Psoas muscle (tissue), 8 donors: Measurements from ENCODE around the gene TAOK3. TPM values are rescaled to one million over a fixed set of nuclear protein-coding genes. Genes with fewer than 3 reads are reported as not detected.

Experiments
- ATAC-seq, 4 donors: fragments of 200-7000 bp; cut with Tn5 transposase; one replicate each; pipeline ENCODE4 v1.9.1; 2020; ENCODE audit warnings: moderate library complexity in 3 of 4, mild to moderate bottlenecking in 2 of 4
- DNase-seq, 2 donors: peaks; one replicate each; pipeline ENCODE4 v3.0.0-alpha.2; 2020
- H3K27ac ChIP-seq: fragments of 200-600 bp; one replicate; pipeline ENCODE4 v1.8.0; 2022
- H3K27me3 ChIP-seq, 3 donors: fragments of 200-600 bp in 1 of 3; one replicate each; pipeline versions ENCODE4 v1.6.1 to v1.8.0; 2013 to 2022; ENCODE audit warnings: low read length in 2 of 3, mild to moderate bottlenecking in 2 of 3, moderate library complexity in 1 of 3; ENCODE audit not compliant: insufficient read depth in 3 of 3
- H3K36me3 ChIP-seq, 2 donors: fragments of 200-600 bp in 1 of 2; one replicate each; pipeline versions ENCODE4 v1.6.1 to v1.8.0; 2013 to 2022; ENCODE audit warnings: low read depth in 1 of 2, mild to moderate bottlenecking in 1 of 2, moderate library complexity in 1 of 2; ENCODE audit not compliant: insufficient read depth in 1 of 2
- H3K4me1 ChIP-seq: fragments of 200-600 bp; one replicate; pipeline ENCODE4 v1.8.0; 2022
- H3K4me3 ChIP-seq: fragments of 200-600 bp; one replicate; pipeline ENCODE4 v1.8.0; 2022; ENCODE audit warnings: mild to moderate bottlenecking
- H3K9me3 ChIP-seq: fragments of 200-600 bp; one replicate; pipeline ENCODE4 v1.8.0; 2022
- WGBS, 3 donors: extraction: QIAGEN DNeasy Blood & Tissue Kit; methylation state at CpG; one replicate each; pipeline versions ENCODE4 v1.1.6 to v1.1.7; 2013; 5-methylcytosine and 5-hydroxymethylcytosine counted together
- intact Hi-C, 2 donors: fragments of 100-400 bp; cut with DNase I; formaldehyde crosslinking; loops; one replicate each; pipeline versions ENCODE4 v1.11.0 to v1.14.2; 2022
- polyA plus RNA-seq, 3 donors: library from polyadenylated mRNA; stranded (reverse); fragments of 200-250 nt; gene quantifications; one replicate each; pipeline ENCODE4 v1.2.3, GENCODE V29; 2013
- total RNA-seq, 4 donors: library from RNA; stranded (reverse); fragmentation: NEBNext Ultra II Directional in 2 of 4; extraction: Animal tissue kit (Norgen Biotek cat#: 25700) in 2 of 4; gene quantifications; one replicate each; pipeline versions ENCODE4 v1.2.1 to v1.2.4, GENCODE V29; 2021 to 2023
- TF ChIP-seq, protein P1 (sequence below): fragments of 200-600 bp; IDR thresholded peaks from one replicate; pipeline ENCODE4 v1.8.0; 2022; ENCODE audit warnings: antibody characterized with exemption
- donor health status: healthy with polysubstance abuse.
- donor health status: DM: no; HTN: no; CAD: no; lungs with moderate emphysema.
- donor health status: Bipolar disorder and iron deficiency.
- donor health status: healthy.
- donor health status: DM: yes; HTN: yes; CAD: no.
- donor health status: DM: no; HTN: no; CAD: no.
- donor health status: DM: no; HTN: no; CAD: no.
- donor health status: DM: yes; HTN: yes; CAD: no.

TAOK3 gene
- total and polyA plus RNA-seq, 7 donors, result 6.5 to 22.2 (median 18.2) TPM

DNA sequence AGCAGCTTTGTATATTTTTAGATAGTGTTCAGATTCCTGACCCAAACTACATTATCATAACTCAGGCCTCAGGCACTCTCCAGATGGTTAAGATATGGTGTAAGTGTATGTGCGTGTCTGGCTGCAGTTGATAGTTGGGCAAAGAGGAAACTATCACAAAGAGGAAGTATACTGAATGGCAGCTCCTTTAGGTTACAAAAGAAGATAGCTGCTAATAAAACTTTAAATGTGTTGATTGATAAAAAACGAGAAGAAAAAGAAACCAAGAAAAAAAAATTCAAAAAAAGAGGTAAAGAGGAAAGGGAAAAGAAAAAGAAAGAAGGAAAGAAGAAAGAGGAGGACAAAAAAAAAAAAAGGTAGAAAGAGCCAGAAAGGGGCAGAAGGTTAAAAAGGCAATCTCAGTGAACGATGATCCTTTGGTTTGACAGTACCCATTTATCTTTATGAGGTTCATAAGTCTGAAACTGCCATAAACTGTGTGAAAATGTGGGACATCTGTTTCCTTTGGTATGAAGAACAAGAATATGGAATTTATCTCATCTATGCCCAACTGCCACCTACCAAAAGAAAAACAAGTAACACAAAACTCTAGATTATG, 42.2 kb downstream of the TAOK3 start:
- no peaks in the 10 kb centered on the region for H3K27me3 ChIP-seq
- no peak for DNase-seq
- H3K4me1 ChIP-seq, result peaks cover 18% of the 10 kb centered on the region
- WGBS, 3 donors, result 64 to 69% (median 64%) methylated on average over 3 of the region's 3 CpGs
- no peak overlapping the region for H3K4me3 ChIP-seq
- TF ChIP-seq, protein P1, sequence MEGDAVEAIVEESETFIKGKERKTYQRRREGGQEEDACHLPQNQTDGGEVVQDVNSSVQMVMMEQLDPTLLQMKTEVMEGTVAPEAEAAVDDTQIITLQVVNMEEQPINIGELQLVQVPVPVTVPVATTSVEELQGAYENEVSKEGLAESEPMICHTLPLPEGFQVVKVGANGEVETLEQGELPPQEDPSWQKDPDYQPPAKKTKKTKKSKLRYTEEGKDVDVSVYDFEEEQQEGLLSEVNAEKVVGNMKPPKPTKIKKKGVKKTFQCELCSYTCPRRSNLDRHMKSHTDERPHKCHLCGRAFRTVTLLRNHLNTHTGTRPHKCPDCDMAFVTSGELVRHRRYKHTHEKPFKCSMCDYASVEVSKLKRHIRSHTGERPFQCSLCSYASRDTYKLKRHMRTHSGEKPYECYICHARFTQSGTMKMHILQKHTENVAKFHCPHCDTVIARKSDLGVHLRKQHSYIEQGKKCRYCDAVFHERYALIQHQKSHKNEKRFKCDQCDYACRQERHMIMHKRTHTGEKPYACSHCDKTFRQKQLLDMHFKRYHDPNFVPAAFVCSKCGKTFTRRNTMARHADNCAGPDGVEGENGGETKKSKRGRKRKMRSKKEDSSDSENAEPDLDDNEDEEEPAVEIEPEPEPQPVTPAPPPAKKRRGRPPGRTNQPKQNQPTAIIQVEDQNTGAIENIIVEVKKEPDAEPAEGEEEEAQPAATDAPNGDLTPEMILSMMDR, result no peak
- peak in 1 of 4 donors; percentile 37 for ATAC-seq
- H3K27ac ChIP-seq, result no peak overlapping the region
- intact Hi-C loops, result no loop called here
- no peaks in the 10 kb centered on the region for H3K9me3 ChIP-seq
- H3K36me3 ChIP-seq, result no peaks in the 10 kb centered on the region

- WGBS, 3 donors, result 83 to 89% (median 85%) methylated on average over 3 of the region's 3 CpGs
- no peak overlapping the region for H3K27ac ChIP-seq
- no peak overlapping the region for H3K4me3 ChIP-seq
- H3K9me3 ChIP-seq, result no peaks in the 10 kb centered on the region
- no peaks in the 10 kb centered on the region for H3K36me3 ChIP-seq
- no peak for ATAC-seq
- intact Hi-C loops, result loop anchor here in 1 of 2 donors (5.0 kb wide), 1 partner anchor 34 kb away; no protein-coding TSS in a partner anchor
- TF ChIP-seq, protein P1, result no peak
- H3K4me1 ChIP-seq, result peaks cover 18% of the 10 kb centered on the region
- H3K27me3 ChIP-seq, result no peaks in the 10 kb centered on the region
- DNase-seq, result no peak
These were observed 44.0 kb downstream of the TAOK3 start for GRCh38 chr12:118328486-118329330.

GRCh38 chr12:118327391-118327790, 45.3 kb downstream of the TAOK3 start:
- Histone ChIP-seq H3K27me3 (no peaks in the 10 kb centered on the region), H3K4me1 (peaks cover 15% of the 10 kb centered on the region), H3K36me3 (no peaks in the 10 kb centered on the region), H3K4me3 (no peak overlapping the region), H3K9me3 (no peaks in the 10 kb centered on the region), H3K27ac (no peak overlapping the region)
- no peak for ATAC-seq
- no peak for DNase-seq
- intact Hi-C loops, result loop anchor here in 1 of 2 donors (5.0 kb wide), 1 partner anchor 35 kb away; no protein-coding TSS in a partner anchor
- TF ChIP-seq, protein P1, result no peak

GRCh38 chr12:118326991-118327390, 45.7 kb downstream of the TAOK3 start:
- Histone ChIP-seq H3K4me3 (no peak overlapping the region), H3K27me3 (no peaks in the 10 kb centered on the region), H3K4me1 (peaks cover 14% of the 10 kb centered on the region), H3K9me3 (no peaks in the 10 kb centered on the region), H3K36me3 (no peaks in the 10 kb centered on the region), H3K27ac (no peak overlapping the region)
- TF ChIP-seq, protein P1, result no peak
- DNase-seq (no peak), ATAC-seq (no peak)
- intact Hi-C loops, result loop anchor here in 1 of 2 donors (5.0 kb wide), 1 partner anchor 35 kb away; no protein-coding TSS in a partner anchor
